Hippocampal formation (tissue), 2 donors: Measurements from ENCODE around the gene PITPNB.

ENCODE experiments used
- DNase-seq, 2 donors: peaks; one replicate each; lab custom pipeline; 2025; lab: John Stamatoyannopoulos, UW

Gene PITPNB

GRCh38 chr22:27802346-27803073, 116.5 kb downstream of the PITPNB start:
- DNase-seq, result no peak
